ENCODE results near the gene KCNE1.

The KCNE1 gene

GRCh38 chr21:34524646-34525601 is 12.9 kb upstream of the KCNE1 start:
- peaks cover 16% of the 10 kb centered on the region; the same call in 1 of the 2 replicates for H3K36me3 ChIP-seq (ENCODE audit: insufficient read depth, low read length)
- H3K9me3 ChIP-seq (ENCODE audit: insufficient read depth, low read depth, low read length), result no peaks in the 10 kb centered on the region
- no peaks in the 10 kb centered on the region for H4K20me1 ChIP-seq (ENCODE audit: insufficient read depth, low read length, poor library complexity, severe bottlenecking)
- TF ChIP-seq CTCF (conservative IDR thresholded peaks at IDR 0.05; ENCODE audit: low read length) (no peak), EZH2phosphoT487 (IDR thresholded peaks at IDR 0.05; ENCODE audit: borderline replicate concordance) (no peak)
- H3K4me3 ChIP-seq (ENCODE audit: low read length, poor library complexity, severe bottlenecking), result no peak overlapping the region
- H3K9ac ChIP-seq (ENCODE audit: low read depth, low read length, poor library complexity, severe bottlenecking), result no peak overlapping the region
- H3F3A ChIP-seq (ENCODE audit: low read depth), result no peaks in the 10 kb centered on the region
- H3K4me1 ChIP-seq (ENCODE audit: insufficient read depth, low read length, poor library complexity, severe bottlenecking), result no peaks in the 10 kb centered on the region
- no peaks in the 10 kb centered on the region for H3K79me2 ChIP-seq (ENCODE audit: insufficient read depth, low read length)
- no peaks in the 10 kb centered on the region for H3K9me2 ChIP-seq (replicated peaks; ENCODE audit: low read depth, low read length)
- H2AFZ ChIP-seq (ENCODE audit: low read length), result no peak overlapping the region
- H3K4me2 ChIP-seq (ENCODE audit: low read depth, low read length, poor library complexity, severe bottlenecking), result no peak overlapping the region
- H3K27me3 ChIP-seq (ENCODE audit: insufficient read depth, low read length, poor library complexity, severe bottlenecking), result no peaks in the 10 kb centered on the region

DNA sequence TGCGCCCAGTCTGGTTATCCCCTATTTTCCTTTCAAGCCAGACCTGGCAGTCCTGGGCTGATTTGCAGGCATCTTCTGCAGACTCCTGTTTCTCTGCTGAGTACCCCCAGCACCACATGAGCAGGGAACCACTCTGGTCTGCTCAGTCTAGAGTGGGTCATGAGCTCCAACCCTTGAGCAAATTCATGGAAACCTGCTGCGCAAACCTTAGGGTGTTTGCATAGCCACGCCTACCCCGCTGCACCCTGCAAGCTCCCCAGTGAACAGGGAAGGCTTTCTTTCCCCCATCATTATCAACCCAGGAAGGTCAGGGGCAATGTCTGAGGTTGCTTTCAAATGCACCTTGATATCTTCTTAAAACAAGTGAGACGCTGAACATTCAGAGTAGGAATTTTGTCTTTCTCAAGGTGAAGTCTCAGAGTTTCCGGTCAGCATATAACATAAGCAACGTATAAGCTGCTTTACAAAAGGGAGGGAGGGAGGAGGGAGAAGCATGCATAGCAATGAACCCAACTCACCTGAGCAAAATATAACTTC is 11.1 kb upstream of the KCNE1 start:
- no peaks in the 10 kb centered on the region for H4K20me1 ChIP-seq (ENCODE audit: insufficient read depth, low read length, poor library complexity, severe bottlenecking)
- H3K4me2 ChIP-seq (ENCODE audit: low read depth, low read length, poor library complexity, severe bottlenecking), result no peak overlapping the region
- H3F3A ChIP-seq (ENCODE audit: low read depth), result no peaks in the 10 kb centered on the region
- no peak overlapping the region for H3K4me3 ChIP-seq (ENCODE audit: low read length, poor library complexity, severe bottlenecking)
- no peak for TF ChIP-seq EZH2phosphoT487 (IDR thresholded peaks at IDR 0.05; ENCODE audit: borderline replicate concordance)
- TF ChIP-seq CTCF (conservative IDR thresholded peaks at IDR 0.05; ENCODE audit: low read length), result no peak
- no peaks in the 10 kb centered on the region for H3K79me2 ChIP-seq (ENCODE audit: insufficient read depth, low read length)
- H3K4me1 ChIP-seq (ENCODE audit: insufficient read depth, low read length, poor library complexity, severe bottlenecking), result no peaks in the 10 kb centered on the region
- no peaks in the 10 kb centered on the region for H3K27me3 ChIP-seq (ENCODE audit: insufficient read depth, low read length, poor library complexity, severe bottlenecking)
- no peak overlapping the region for H2AFZ ChIP-seq (ENCODE audit: low read length)
- H3K36me3 ChIP-seq (ENCODE audit: insufficient read depth, low read length), result peaks cover 16% of the 10 kb centered on the region; the same call in 1 of the 2 replicates
- H3K9me3 ChIP-seq (ENCODE audit: insufficient read depth, low read depth, low read length), result no peaks in the 10 kb centered on the region
- H3K9ac ChIP-seq (ENCODE audit: low read depth, low read length, poor library complexity, severe bottlenecking), result no peak overlapping the region
- H3K9me2 ChIP-seq (replicated peaks; ENCODE audit: low read depth, low read length), result no peaks in the 10 kb centered on the region

DNA sequence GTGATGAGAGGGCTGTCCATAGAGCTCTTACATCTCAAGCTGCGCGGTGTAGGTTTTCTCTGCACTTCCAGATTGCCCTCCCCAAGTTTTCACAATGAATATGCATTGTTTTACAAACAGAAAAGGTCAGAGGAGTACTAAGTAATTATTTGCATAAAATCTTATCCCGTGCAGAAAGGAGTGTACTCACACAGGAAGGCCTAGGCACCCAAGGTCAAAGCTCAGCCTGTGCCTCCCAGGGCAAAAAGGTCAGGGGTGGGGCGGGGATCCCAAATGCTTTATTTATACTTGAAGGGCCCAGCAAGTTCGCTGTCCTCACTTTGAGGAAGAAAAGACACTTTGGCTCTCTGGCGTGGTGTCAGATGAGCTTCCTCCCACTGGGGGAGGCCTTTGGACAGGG is 10.3 kb upstream of the KCNE1 start:
- H4K20me1 ChIP-seq (ENCODE audit: insufficient read depth, low read length, poor library complexity, severe bottlenecking), result no peaks in the 10 kb centered on the region

More for the DNA sequence above, 10.3 kb upstream of the KCNE1 start:
- Histone ChIP-seq H3K27me3 (ENCODE audit: insufficient read depth, low read length, poor library complexity, severe bottlenecking) (no peaks in the 10 kb centered on the region), H3F3A (ENCODE audit: low read depth) (no peaks in the 10 kb centered on the region), H3K4me1 (ENCODE audit: insufficient read depth, low read length, poor library complexity, severe bottlenecking) (peaks cover 6% of the 10 kb centered on the region), H3K36me3 (ENCODE audit: insufficient read depth, low read length) (peaks cover 16% of the 10 kb centered on the region; the same call in 1 of the 2 replicates), H3K9me2 (replicated peaks; ENCODE audit: low read depth, low read length) (no peaks in the 10 kb centered on the region), H3K79me2 (ENCODE audit: insufficient read depth, low read length) (no peaks in the 10 kb centered on the region), H3K9me3 (ENCODE audit: insufficient read depth, low read depth, low read length) (no peaks in the 10 kb centered on the region), H2AFZ (ENCODE audit: low read length) (no peak overlapping the region), H3K9ac (ENCODE audit: low read depth, low read length, poor library complexity, severe bottlenecking) (no peak overlapping the region), H3K4me2 (ENCODE audit: low read depth, low read length, poor library complexity, severe bottlenecking) (no peak overlapping the region), H3K4me3 (ENCODE audit: low read length, poor library complexity, severe bottlenecking) (no peak overlapping the region)
- TF ChIP-seq EZH2phosphoT487 (IDR thresholded peaks at IDR 0.05; ENCODE audit: borderline replicate concordance) (no peak), CTCF (conservative IDR thresholded peaks at IDR 0.05; ENCODE audit: low read length) (no peak)
